B cell (primary cell): ENCODE data around the gene PTPN6. TPM values are rescaled to one million over a fixed set of nuclear protein-coding genes. Genes with fewer than 3 reads are reported as not detected.

Source experiments
- ATAC-seq: fragments of 200-7000 bp; cut with Tn5 transposase; one replicate; pipeline ENCODE4 v1.10.0; 2021; ENCODE audit warnings: low read depth, mild to moderate bottlenecking, moderate number of reproducible peaks, moderate library complexity
- CTCF ChIA-PET: fragments of 350-600 bp; sonication (Branson Sonifier 250); formaldehyde crosslinking; loops from one replicate; lab custom pipeline; 2021; ENCODE audit warnings: antibody characterized with exemption, inconsistent platforms; lab: Charles Lee
- POLR2A ChIA-PET: fragments of 350-600 bp; sonication (Branson Sonifier 250); formaldehyde crosslinking; loops from one replicate; lab custom pipeline; 2021; ENCODE audit warnings: antibody characterized with exemption; lab: Charles Lee
- DNase-seq: peaks from one replicate; pipeline ENCODE4 v3.0.0; 2013
- H2AFZ ChIP-seq: 2 replicates; pipeline ENCODE4 v1.6.1; 2012; ENCODE audit warnings: mild to moderate bottlenecking, low read depth, low read length; ENCODE audit not compliant: insufficient read depth, poor library complexity, severe bottlenecking
- H3K27ac ChIP-seq, 2 donors: 1 replicate in 1 of 2; 2 replicates in 1 of 2; pipeline ENCODE4 v1.5.1; 2012 to 2013; ENCODE audit warnings: low read length in 2 of 2, mild to moderate bottlenecking in 2 of 2, moderate library complexity in 1 of 2
- H3K27me3 ChIP-seq, 4 experiments: fragments of 200-600 bp in 1 of 4; sonication (generic) in 1 of 4; replicated peaks in 1 of 4; 1 replicate in 2 of 4; 2 replicates in 2 of 4; pipeline versions ENCODE4 v1.6.1 to v1.7.0; 2013 to 2016; ENCODE audit warnings: low read length in 3 of 4, mild to moderate bottlenecking in 2 of 4, mixed read lengths in 1 of 4, moderate library complexity in 1 of 4; ENCODE audit not compliant: insufficient read depth in 4 of 4, control insufficient read depth in 3 of 4; ENCODE audit errors: control extremely low read depth in 1 of 4
- H3K36me3 ChIP-seq, 2 experiments: replicated peaks in 1 of 2; 1 replicate in 1 of 2; 2 replicates in 1 of 2; pipeline versions ENCODE4 v1.6.1 to v1.7.1; 2013; ENCODE audit warnings: low read length in 1 of 2; ENCODE audit not compliant: insufficient read depth in 2 of 2, control insufficient read depth in 1 of 2; ENCODE audit errors: control extremely low read depth in 1 of 2, extremely low read depth in 1 of 2
- H3K4me1 ChIP-seq, 2 donors: fragments of 200-600 bp in 1 of 2; sonication (generic) in 1 of 2; 1 replicate in 1 of 2; 2 replicates in 1 of 2; pipeline versions ENCODE4 v1.5.1 to v1.6.1; 2013 to 2017; ENCODE audit warnings: low read length in 2 of 2; ENCODE audit not compliant: control insufficient read depth in 2 of 2, insufficient read depth in 2 of 2
- H3K4me2 ChIP-seq: replicated peaks from 2 replicates; pipeline ENCODE3; 2012; ENCODE audit warnings: mild to moderate bottlenecking, low read depth, low read length; ENCODE audit not compliant: poor library complexity, severe bottlenecking
- H3K4me3 ChIP-seq, 5 experiments: fragments of 200-600 bp in 1 of 5; sonication (generic) in 1 of 5; 1 replicate in 3 of 5; 2 replicates in 2 of 5; pipeline versions ENCODE4 v1.5.1 to v1.7.0; 2011 to 2016; ENCODE audit warnings: low read length in 4 of 5, mild to moderate bottlenecking in 4 of 5, low read depth in 2 of 5, control low read depth in 1 of 5, moderate library complexity in 1 of 5; ENCODE audit not compliant: insufficient read depth in 1 of 5; ENCODE audit errors: control extremely low read depth in 1 of 5, extremely low read depth in 1 of 5
- H3K79me2 ChIP-seq: fragments of 200-600 bp; sonication (generic); one replicate; pipeline ENCODE4 v1.6.0; 2016; ENCODE audit warnings: low read length; ENCODE audit not compliant: control insufficient read depth, insufficient read depth
- H3K9ac ChIP-seq: fragments of 200-600 bp; sonication (generic); 2 replicates; pipeline ENCODE4 v1.6.1; 2017; ENCODE audit warnings: mild to moderate bottlenecking, low read length, moderate library complexity
- H3K9me3 ChIP-seq, 3 donors: one replicate each; pipeline versions ENCODE4 v1.6.1 to v1.7.1; 2013; ENCODE audit warnings: low read length in 2 of 3; ENCODE audit not compliant: control insufficient read depth in 2 of 3, insufficient read depth in 1 of 3; ENCODE audit errors: control extremely low read depth in 1 of 3
- H4K20me1 ChIP-seq: 2 replicates; pipeline ENCODE4 v1.6.0; 2012; ENCODE audit warnings: mild to moderate bottlenecking, low read length; ENCODE audit not compliant: insufficient read depth, control insufficient read depth, poor library complexity, severe bottlenecking
- H3K27ac Mint-ChIP-seq: one replicate; pipeline ENCODE4 v1.8.0; 2021; ENCODE audit warnings: mixed read lengths
- H3K27me3 Mint-ChIP-seq: one replicate; pipeline ENCODE4 v1.8.0; 2021; ENCODE audit warnings: mixed read lengths
- H3K4me1 Mint-ChIP-seq: one replicate; pipeline ENCODE4 v1.8.0; 2021; ENCODE audit warnings: mixed read lengths
- H3K4me3 Mint-ChIP-seq: one replicate; pipeline ENCODE4 v1.8.0; 2021; ENCODE audit warnings: mixed read lengths
- H3K9me3 Mint-ChIP-seq: one replicate; pipeline ENCODE4 v1.8.0; 2022; ENCODE audit warnings: mixed read lengths; ENCODE audit not compliant: insufficient read depth
- CTCF ChIP-seq: fragments of 200-600 bp; IDR thresholded peaks from one replicate; pipeline ENCODE4 v1.8.0; 2022; ENCODE audit warnings: antibody characterized with exemption, mild to moderate bottlenecking
- EZH2 ChIP-seq: IDR thresholded peaks from 2 replicates; pipeline ENCODE4 v1.6.1; 2012; ENCODE audit warnings: borderline replicate concordance, low read depth, mild to moderate bottlenecking, moderate library complexity, low read length; ENCODE audit not compliant: insufficient read depth, poor library complexity, severe bottlenecking
- WGBS: methylation state at CpG from one replicate; pipeline ENCODE4 v1.1.5; 2013; ENCODE audit warnings: missing lambda C conversion rate; ENCODE audit not compliant: insufficient coverage; 5-methylcytosine and 5-hydroxymethylcytosine counted together
- intact Hi-C: fragments of 100-400 bp; cut with micrococcal nuclease; formaldehyde crosslinking; loops from one replicate; pipeline ENCODE4 v1.10.0; 2022
- polyA plus RNA-seq: library from polyadenylated mRNA; depleted of rRNA; stranded (reverse); fragments of >200 nt; gene quantifications from 2 replicates; pipeline ENCODE4 v1.2.3, GENCODE V29; 2012
- total RNA-seq, 2 donors: library from RNA; stranded (reverse); fragments of 120-200 nt in 1 of 2; gene quantifications; 1 replicate in 1 of 2; 2 replicates in 1 of 2; pipeline versions ENCODE4 v1.2.3 to v1.2.4, GENCODE V29; 2013 to 2022

PTPN6 gene
- total and polyA plus RNA-seq, 2 donors (not counting 1 experiment from before 2014, with no cell fraction given), result 312 to 874 TPM

GRCh38 chr12:6904280-6905276 lies 46.6 kb upstream of the PTPN6 start, which contains the start of gene LRRC23:
TSS of gene LRRC23 (plus strand) at chr12:6904822. CDS start at chr12:6905634, 812 bp downstream.
- peaks cover 0 to 6% of the 10 kb centered on the region in 2 experiments for H3K36me3 ChIP-seq
- H2AFZ ChIP-seq, result peak within 1 kb of the TSS; percentile 89
- peaks cover 6% of the 10 kb centered on the region for H3K4me1 Mint-ChIP-seq
- no peak within 1 kb of the TSS for H3K27ac Mint-ChIP-seq
- H3K27me3 ChIP-seq, result no peaks in the 10 kb centered on the region
- WGBS, result 4% methylated on average over 24 of the region's 34 CpGs
- no peaks in the 10 kb centered on the region for H3K79me2 ChIP-seq
- no peaks in the 10 kb centered on the region for H4K20me1 ChIP-seq
- no peaks in the 10 kb centered on the region for H3K9me3 Mint-ChIP-seq
- POLR2A ChIA-PET, result interaction anchor here (1.1 to 1.8 kb wide), 4 partner anchors 31 to 53 kb away, joined by 3 to 8 read pairs (median 6); partner anchors contain the start of genes CDCA3, SPSB2 and USP5
- intact Hi-C loops, result loop anchor here (1.0 kb wide), 5 partner anchors 10 to 66 kb away; partner anchors contain the start of genes EMG1, ENO2, PHB2 and SPSB2
- H3K4me3 ChIP-seq, result peak within 1 kb of the TSS; percentile 59 to 86 (median 74)
- no peaks in the 10 kb centered on the region for H3K9me3 ChIP-seq
- H3K27ac ChIP-seq, result peak within 1 kb of the TSS; percentile 82 to 94
- H3K4me1 ChIP-seq, result peaks cover 14 to 24% of the 10 kb centered on the region in 2 donors
- DNase-seq, result peak; percentile 98
- CTCF ChIA-PET, result interaction anchor here (1.4 to 6.9 kb wide), 2 partner anchors 31 to 33 kb away, joined by 4 to 33 read pairs; partner anchors contain the start of gene SPSB2
- no peaks in the 10 kb centered on the region for H3K27me3 Mint-ChIP-seq
- TF ChIP-seq CTCF (no peak), EZH2 (no peak)
- H3K4me3 Mint-ChIP-seq, result no peak within 1 kb of the TSS
- peak within 1 kb of the TSS; percentile 92 for H3K9ac ChIP-seq
- ATAC-seq, result peak; percentile 98
- peak within 1 kb of the TSS; percentile 92 for H3K4me2 ChIP-seq
